GM12874 (cell line): Measurements from ENCODE around the gene REEP1.

Experiments
- TF ChIP-seq, protein P1 (sequence below): IDR thresholded peaks from 2 replicates; pipeline ENCODE4 v1.5.1; 2011; ENCODE audit warnings: low read depth, mild to moderate bottlenecking, control low read depth, low read length, moderate library complexity; ENCODE audit not compliant: insufficient read depth

Gene REEP1

DNA sequence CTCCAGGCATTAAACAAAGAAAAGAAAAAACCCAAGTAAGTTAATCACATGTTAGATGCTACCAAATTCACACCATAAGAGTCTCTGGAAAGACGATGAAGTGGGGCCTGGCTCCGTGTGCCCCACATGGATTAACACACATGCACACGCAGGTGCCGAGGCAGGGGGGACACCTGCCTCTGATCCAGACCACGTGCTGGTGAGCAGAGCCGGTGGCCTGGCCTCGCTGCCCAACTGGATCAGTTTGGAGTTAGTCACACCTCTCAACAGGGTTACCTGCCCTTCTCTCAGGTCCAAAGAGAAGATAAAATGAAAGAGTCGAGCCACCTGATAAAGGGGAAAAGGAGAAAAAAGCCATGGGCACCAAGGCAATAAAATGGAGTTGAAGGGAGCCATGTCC is 97.7 kb downstream of the REEP1 start:
- TF ChIP-seq, protein P1, sequence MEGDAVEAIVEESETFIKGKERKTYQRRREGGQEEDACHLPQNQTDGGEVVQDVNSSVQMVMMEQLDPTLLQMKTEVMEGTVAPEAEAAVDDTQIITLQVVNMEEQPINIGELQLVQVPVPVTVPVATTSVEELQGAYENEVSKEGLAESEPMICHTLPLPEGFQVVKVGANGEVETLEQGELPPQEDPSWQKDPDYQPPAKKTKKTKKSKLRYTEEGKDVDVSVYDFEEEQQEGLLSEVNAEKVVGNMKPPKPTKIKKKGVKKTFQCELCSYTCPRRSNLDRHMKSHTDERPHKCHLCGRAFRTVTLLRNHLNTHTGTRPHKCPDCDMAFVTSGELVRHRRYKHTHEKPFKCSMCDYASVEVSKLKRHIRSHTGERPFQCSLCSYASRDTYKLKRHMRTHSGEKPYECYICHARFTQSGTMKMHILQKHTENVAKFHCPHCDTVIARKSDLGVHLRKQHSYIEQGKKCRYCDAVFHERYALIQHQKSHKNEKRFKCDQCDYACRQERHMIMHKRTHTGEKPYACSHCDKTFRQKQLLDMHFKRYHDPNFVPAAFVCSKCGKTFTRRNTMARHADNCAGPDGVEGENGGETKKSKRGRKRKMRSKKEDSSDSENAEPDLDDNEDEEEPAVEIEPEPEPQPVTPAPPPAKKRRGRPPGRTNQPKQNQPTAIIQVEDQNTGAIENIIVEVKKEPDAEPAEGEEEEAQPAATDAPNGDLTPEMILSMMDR, result no peak

DNA sequence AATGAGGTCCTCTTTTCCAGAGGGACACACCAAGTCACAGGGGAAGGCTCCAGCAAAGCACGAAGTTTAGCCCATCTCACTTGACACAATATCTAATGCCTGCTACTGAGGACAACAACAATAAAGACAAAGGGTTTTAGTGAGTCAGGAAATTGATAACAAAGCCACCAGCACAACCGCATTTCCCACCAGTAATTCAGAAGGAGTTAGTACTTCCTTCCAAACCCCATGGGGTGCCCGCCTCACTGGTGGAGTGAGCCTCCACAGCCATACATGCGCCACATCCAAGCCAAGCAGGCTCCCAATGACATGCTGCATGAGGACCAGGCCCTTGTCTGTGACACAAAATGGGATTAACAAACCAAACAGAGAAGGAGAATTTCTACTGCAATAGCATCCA is 98.1 kb downstream of the REEP1 start:
- TF ChIP-seq, protein P1, result no peak

GRCh38 chr2:86238354-86238753 is 99.1 kb downstream of the REEP1 start:
- TF ChIP-seq, protein P1, result no peak

DNA sequence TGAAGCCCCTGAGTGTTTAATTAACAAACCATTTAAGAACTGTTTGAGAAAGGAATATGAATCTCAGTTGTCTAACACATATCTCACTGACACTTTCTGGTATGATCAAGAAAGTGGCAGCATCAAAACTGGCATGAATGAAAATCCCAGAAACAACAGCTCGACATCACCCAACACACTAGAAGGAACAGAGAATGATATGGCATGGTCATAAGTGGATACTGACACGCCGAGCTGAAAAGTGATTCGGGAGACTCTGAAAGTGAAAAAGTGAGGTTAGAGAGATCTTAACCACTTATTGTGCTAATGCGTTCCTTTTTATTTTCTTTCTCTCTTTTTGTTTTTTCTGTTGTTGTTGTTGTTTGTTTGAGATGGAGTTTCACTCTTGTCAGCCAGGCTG is 100.3 kb downstream of the REEP1 start:
- TF ChIP-seq, protein P1, result no peak

GRCh38 chr2:86235196-86235980 is 102.0 kb downstream of the REEP1 start:
- TF ChIP-seq, protein P1, result no peak

- TF ChIP-seq, protein P1, result no peak
Observed at GRCh38 chr2:86234563-86235131, 102.8 kb downstream of the REEP1 start.

DNA sequence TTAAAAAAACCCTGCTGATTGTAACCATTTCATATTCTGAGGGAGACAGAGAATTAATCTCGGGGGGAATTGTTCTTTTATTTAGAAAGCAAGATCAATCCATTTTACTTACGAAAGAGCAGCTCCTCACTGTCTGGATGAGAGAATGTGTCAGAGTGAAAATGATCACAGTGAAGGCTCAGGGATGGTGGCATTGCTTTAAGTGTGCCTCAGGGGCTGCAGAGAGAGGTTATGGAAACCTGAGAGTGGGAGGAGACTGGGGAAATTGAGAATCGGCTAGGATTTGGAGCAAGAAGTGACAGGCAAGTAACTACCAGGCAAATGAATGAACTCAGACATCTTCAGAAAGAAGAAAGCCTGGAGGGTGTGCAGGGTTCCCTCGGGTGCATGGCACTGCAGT is 104.0 kb downstream of the REEP1 start:
- TF ChIP-seq, protein P1, result no peak
